ENCODE data around the gene GABRR2. TPM values are rescaled to one million over a fixed set of nuclear protein-coding genes. Genes with fewer than 3 reads are reported as not detected.

Gene GABRR2
- total and polyA plus RNA-seq, 2 experiments from 2014 or later: 0.87 to 0.94 TPM

GRCh38 chr6:89272596-89272995 lies 42.5 kb downstream of the GABRR2 start:
- 84% methylated on average over 11 of the region's 11 CpGs for WGBS (ENCODE audit: low lambda C conversion rate, missing lambda C conversion rate)
- Histone ChIP-seq H3K79me2 (no peaks in the 10 kb centered on the region), H3K9me2 (replicated peaks; ENCODE audit: insufficient read depth) (no peaks in the 10 kb centered on the region), H3K4me2 (no peak overlapping the region), H3K4me3 (no peak overlapping the region), H3K27me3 (no peaks in the 10 kb centered on the region), H3K9me3 (ENCODE audit: low read depth) (no peaks in the 10 kb centered on the region), H4K20me1 (ENCODE audit: insufficient read depth, poor library complexity, severe bottlenecking) (no peaks in the 10 kb centered on the region), H2AFZ (no peak overlapping the region), H3K36me3 (replicated peaks; ENCODE audit: insufficient read depth, low read depth) (no peaks in the 10 kb centered on the region), H3K4me1 (ENCODE audit: insufficient read depth) (no peaks in the 10 kb centered on the region), H3K27ac (no peak overlapping the region)
- DNase-seq (ENCODE audit: low spot score): no peak
- TF ChIP-seq EZH2phosphoT487 (IDR thresholded peaks at IDR 0.05; ENCODE audit: low read depth, severe bottlenecking, unreplicated experiment) (no peak), EZH2 (IDR thresholded peaks at IDR 0.05; ENCODE audit: borderline replicate concordance) (no peak), CTCF (IDR thresholded peaks at IDR 0.05; ENCODE audit: poor library complexity) (no peak)

DNA sequence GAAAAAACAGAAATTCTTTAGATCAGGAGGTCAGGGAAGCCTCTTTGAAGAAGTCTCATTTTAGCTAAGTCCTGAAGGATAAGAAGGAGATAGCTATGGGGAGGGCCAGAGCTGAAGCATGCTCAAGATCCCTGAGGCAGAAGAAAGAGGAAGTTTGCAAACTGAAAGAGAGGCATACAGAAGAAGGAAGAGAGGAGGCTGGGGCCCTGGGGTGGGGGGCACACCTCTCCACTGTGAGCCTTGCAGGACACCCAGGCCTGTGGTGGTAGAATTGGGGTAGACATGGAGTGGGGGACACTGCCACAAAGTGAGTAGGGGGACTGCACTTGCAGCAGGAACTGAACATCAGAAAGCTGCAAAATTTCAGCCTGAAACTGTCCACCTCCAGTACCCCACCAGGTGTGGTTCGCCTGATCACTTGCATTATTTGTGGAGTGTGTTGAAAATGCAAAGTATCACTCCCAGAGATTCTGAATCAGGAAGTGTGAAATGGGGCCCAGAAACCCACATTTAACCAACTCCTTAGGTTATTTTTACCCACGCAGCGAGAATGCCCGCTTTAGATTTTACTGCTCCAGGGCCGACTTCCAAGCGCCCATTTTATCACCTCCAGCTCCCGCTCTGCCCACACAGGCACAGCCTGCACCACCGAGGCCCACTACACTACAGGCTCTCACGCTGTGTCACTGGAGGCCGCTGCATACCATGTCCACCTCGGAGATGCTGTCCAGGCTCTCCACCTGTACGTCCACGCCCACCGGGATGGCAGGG lies 44.0 kb downstream of the GABRR2 start:
- no peak overlapping the region for H3K4me2 ChIP-seq
- 90% methylated on average over 14 of the region's 14 CpGs for WGBS (ENCODE audit: low lambda C conversion rate, missing lambda C conversion rate)
- no peaks in the 10 kb centered on the region for H3K9me3 ChIP-seq (ENCODE audit: low read depth)
- no peaks in the 10 kb centered on the region for H3K9me2 ChIP-seq (replicated peaks; ENCODE audit: insufficient read depth)
- H3K27ac ChIP-seq: no peak overlapping the region
- TF ChIP-seq EZH2phosphoT487 (IDR thresholded peaks at IDR 0.05; ENCODE audit: low read depth, severe bottlenecking, unreplicated experiment) (no peak), CTCF (IDR thresholded peaks at IDR 0.05; ENCODE audit: poor library complexity) (no peak), EZH2 (IDR thresholded peaks at IDR 0.05; ENCODE audit: borderline replicate concordance) (no peak)
- H3K4me1 ChIP-seq (ENCODE audit: insufficient read depth): no peaks in the 10 kb centered on the region
- no peak overlapping the region for H2AFZ ChIP-seq
- H4K20me1 ChIP-seq (ENCODE audit: insufficient read depth, poor library complexity, severe bottlenecking): no peaks in the 10 kb centered on the region
- no peak overlapping the region for H3K4me3 ChIP-seq
- no peaks in the 10 kb centered on the region for H3K79me2 ChIP-seq
- no peaks in the 10 kb centered on the region for H3K36me3 ChIP-seq (replicated peaks; ENCODE audit: insufficient read depth, low read depth)
- no peak for DNase-seq (ENCODE audit: low spot score)
- H3K27me3 ChIP-seq: no peaks in the 10 kb centered on the region

DNA sequence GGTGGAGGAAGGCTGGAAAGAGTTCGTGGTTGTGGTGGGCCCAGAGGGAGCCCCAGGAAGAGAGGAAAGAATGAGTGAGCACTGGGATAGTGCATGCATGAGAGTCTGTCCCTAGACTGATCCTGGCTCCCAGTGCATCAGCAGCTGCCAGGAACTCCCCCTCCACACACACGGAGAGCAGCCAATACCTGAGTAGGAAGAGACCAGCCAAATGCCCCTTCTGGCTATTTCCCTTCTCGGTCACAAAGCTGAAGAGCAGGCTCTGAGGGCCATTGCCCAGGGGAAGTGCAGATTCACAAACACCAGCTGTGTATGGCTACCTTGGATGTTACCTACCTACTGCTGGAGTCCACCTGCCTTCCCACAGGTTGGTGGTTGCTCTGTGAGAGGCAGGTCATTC lies 45.1 kb downstream of the GABRR2 start:
- TF ChIP-seq EZH2 (IDR thresholded peaks at IDR 0.05; ENCODE audit: borderline replicate concordance) (no peak), CTCF (IDR thresholded peaks at IDR 0.05; ENCODE audit: poor library complexity) (no peak), EZH2phosphoT487 (IDR thresholded peaks at IDR 0.05; ENCODE audit: low read depth, severe bottlenecking, unreplicated experiment) (no peak)
- 51% methylated on average over 3 of the region's 3 CpGs for WGBS (ENCODE audit: low lambda C conversion rate, missing lambda C conversion rate)

More for the DNA sequence above, 45.1 kb downstream of the GABRR2 start:
- Histone ChIP-seq H4K20me1 (ENCODE audit: insufficient read depth, poor library complexity, severe bottlenecking) (no peaks in the 10 kb centered on the region), H3K9me3 (ENCODE audit: low read depth) (no peaks in the 10 kb centered on the region), H3K9me2 (replicated peaks; ENCODE audit: insufficient read depth) (no peaks in the 10 kb centered on the region), H2AFZ (no peak overlapping the region), H3K27me3 (no peaks in the 10 kb centered on the region), H3K4me2 (no peak overlapping the region), H3K36me3 (replicated peaks; ENCODE audit: insufficient read depth, low read depth) (no peaks in the 10 kb centered on the region), H3K4me1 (ENCODE audit: insufficient read depth) (no peaks in the 10 kb centered on the region), H3K4me3 (no peak overlapping the region), H3K27ac (no peak overlapping the region), H3K79me2 (no peaks in the 10 kb centered on the region)
- no peak for DNase-seq (ENCODE audit: low spot score)
